ENCODE results near the gene FOLR2.

The FOLR2 gene

DNA sequence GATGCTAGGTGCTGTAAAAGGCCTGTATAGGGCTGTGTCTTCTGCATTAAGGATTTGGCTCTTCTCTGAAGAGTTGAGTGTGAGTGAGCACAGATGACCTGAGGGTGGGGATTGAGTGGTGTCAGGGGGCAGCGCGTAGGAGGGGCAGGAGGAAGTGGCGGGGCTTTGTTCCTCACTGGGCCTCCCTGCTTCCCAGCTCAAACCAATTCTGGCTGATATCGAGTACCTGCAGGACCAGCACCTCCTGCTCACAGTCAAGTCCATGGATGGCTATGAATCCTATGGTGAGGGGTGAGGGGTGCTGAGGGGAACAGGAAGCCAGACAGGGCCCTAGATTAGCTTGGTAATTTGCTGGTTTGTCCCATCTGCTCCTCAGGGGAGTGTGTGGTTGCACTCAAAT lies 18.3 kb downstream of the FOLR2 start:
- Histone ChIP-seq H3K9ac (ENCODE audit: low read length) (no peak overlapping the region), H3K4me2 (ENCODE audit: low read length) (no peak overlapping the region), H3K79me2 (ENCODE audit: low read length) (no peaks in the 10 kb centered on the region), H3K36me3 (replicated peaks; ENCODE audit: low read depth, low read length) (peaks cover 79% of the 10 kb centered on the region), H3K27me3 (ENCODE audit: low read depth, low read length) (no peaks in the 10 kb centered on the region), H3K4me1 (ENCODE audit: low read length) (no peaks in the 10 kb centered on the region), H2AFZ (ENCODE audit: low read depth, low read length) (no peak overlapping the region), H4K20me1 (ENCODE audit: insufficient read depth, low read length) (peaks cover 27% of the 10 kb centered on the region; the same call in 1 of the 2 replicates), H3K9me3 (ENCODE audit: insufficient read depth, low read length) (no peaks in the 10 kb centered on the region), H3K27ac (ENCODE audit: low read length) (no peak overlapping the region), H3K4me3 (ENCODE audit: low read length) (no peak overlapping the region)
- TF ChIP-seq, protein P1, sequence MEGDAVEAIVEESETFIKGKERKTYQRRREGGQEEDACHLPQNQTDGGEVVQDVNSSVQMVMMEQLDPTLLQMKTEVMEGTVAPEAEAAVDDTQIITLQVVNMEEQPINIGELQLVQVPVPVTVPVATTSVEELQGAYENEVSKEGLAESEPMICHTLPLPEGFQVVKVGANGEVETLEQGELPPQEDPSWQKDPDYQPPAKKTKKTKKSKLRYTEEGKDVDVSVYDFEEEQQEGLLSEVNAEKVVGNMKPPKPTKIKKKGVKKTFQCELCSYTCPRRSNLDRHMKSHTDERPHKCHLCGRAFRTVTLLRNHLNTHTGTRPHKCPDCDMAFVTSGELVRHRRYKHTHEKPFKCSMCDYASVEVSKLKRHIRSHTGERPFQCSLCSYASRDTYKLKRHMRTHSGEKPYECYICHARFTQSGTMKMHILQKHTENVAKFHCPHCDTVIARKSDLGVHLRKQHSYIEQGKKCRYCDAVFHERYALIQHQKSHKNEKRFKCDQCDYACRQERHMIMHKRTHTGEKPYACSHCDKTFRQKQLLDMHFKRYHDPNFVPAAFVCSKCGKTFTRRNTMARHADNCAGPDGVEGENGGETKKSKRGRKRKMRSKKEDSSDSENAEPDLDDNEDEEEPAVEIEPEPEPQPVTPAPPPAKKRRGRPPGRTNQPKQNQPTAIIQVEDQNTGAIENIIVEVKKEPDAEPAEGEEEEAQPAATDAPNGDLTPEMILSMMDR (IDR thresholded peaks at IDR 0.05; ENCODE audit: low read depth, low read length) = no peak
- TF ChIP-seq EZH2phosphoT487 (IDR thresholded peaks at IDR 0.05; ENCODE audit: low read depth) = no peak

DNA sequence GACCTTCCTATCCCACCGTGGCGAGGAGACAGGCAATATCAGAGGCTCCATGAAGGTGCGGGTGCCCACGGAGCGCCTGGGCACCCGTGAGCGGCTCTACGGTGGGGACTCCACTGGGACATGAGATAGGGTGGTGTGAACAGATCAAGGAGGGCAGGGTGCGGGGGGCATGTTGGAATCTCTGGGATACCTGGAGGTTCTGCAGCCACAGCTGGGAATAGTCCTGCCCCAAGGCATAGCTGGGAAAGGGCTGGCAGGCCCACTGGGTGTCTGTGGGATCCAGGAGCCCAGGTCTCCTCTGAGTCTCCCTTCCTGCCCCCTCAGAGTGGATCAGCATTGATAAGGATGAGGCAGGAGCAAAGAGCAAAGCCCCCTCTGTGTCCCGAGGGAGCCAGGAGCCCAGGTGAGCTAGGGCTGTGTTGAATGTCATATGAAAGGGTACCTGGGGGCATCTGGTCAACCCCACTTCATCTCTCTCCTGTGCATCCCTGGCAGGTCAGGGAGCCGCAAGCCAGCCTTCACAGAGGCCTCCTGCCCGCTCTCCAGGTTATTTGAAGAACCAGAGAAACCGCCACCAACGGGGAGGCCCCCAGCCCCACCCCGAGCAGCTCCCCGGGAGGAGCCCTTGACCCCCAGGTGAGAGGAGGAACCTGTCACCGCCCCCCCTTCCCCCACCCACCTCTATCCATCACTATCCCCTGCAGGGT lies 18.9 kb downstream of the FOLR2 start:
- Histone ChIP-seq H4K20me1 (ENCODE audit: insufficient read depth, low read length) (peaks cover 27% of the 10 kb centered on the region; the same call in 1 of the 2 replicates), H3K27ac (ENCODE audit: low read length) (no peak overlapping the region), H2AFZ (ENCODE audit: low read depth, low read length) (no peak overlapping the region), H3K9ac (ENCODE audit: low read length) (no peak overlapping the region), H3K4me1 (ENCODE audit: low read length) (no peaks in the 10 kb centered on the region), H3K4me2 (ENCODE audit: low read length) (no peak overlapping the region), H3K9me3 (ENCODE audit: insufficient read depth, low read length) (no peaks in the 10 kb centered on the region), H3K36me3 (replicated peaks; ENCODE audit: low read depth, low read length) (peaks cover 73% of the 10 kb centered on the region), H3K79me2 (ENCODE audit: low read length) (no peaks in the 10 kb centered on the region), H3K27me3 (ENCODE audit: low read depth, low read length) (no peaks in the 10 kb centered on the region), H3K4me3 (ENCODE audit: low read length) (no peak overlapping the region)
- no peak for TF ChIP-seq EZH2phosphoT487 (IDR thresholded peaks at IDR 0.05; ENCODE audit: low read depth)
- TF ChIP-seq, protein P1 (IDR thresholded peaks at IDR 0.05; ENCODE audit: low read depth, low read length) = no peak

DNA sequence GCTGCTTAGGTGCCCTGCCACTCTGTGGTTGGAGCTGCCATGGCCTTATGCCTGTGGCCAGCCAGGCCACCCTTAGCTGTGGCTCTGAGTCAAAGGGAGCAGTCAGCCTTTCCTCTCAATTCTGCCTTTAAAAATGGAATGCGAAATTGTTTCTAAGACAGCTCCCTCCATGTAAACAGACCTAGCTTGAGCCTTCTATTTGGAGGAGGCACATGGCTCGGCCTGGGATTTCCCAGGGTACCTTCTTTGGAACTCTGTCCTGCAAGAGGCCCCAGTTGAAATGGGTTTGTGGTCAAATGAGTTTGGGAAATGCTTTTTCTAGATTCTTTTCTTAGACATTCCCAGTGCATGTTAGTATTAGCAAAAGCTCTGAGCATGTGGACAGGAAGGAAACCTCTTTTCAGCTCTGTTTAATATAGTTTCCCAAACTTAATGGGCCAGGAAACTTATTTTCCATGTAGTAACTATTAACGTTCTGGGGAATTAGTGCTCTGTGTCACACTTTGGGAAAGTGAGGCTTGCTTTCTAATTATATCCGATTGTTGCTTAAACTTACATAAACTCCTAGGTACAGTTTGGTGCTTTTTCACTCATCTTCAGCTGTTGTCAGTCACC lies 19.6 kb downstream of the FOLR2 start:
- H3K36me3 ChIP-seq (replicated peaks; ENCODE audit: low read depth, low read length) = peaks cover 67% of the 10 kb centered on the region
- H3K4me1 ChIP-seq (ENCODE audit: low read length) = no peaks in the 10 kb centered on the region
- no peak overlapping the region for H3K4me2 ChIP-seq (ENCODE audit: low read length)
- H3K27me3 ChIP-seq (ENCODE audit: low read depth, low read length) = no peaks in the 10 kb centered on the region
- TF ChIP-seq EZH2phosphoT487 (IDR thresholded peaks at IDR 0.05; ENCODE audit: low read depth) = no peak
- TF ChIP-seq, protein P1 (IDR thresholded peaks at IDR 0.05; ENCODE audit: low read depth, low read length) = no peak
- H4K20me1 ChIP-seq (ENCODE audit: insufficient read depth, low read length) = peaks cover 27% of the 10 kb centered on the region; the same call in 1 of the 2 replicates
- no peak overlapping the region for H2AFZ ChIP-seq (ENCODE audit: low read depth, low read length)
- H3K79me2 ChIP-seq (ENCODE audit: low read length) = no peaks in the 10 kb centered on the region
- no peaks in the 10 kb centered on the region for H3K9me3 ChIP-seq (ENCODE audit: insufficient read depth, low read length)
- no peak overlapping the region for H3K4me3 ChIP-seq (ENCODE audit: low read length)
- no peak overlapping the region for H3K9ac ChIP-seq (ENCODE audit: low read length)
- H3K27ac ChIP-seq (ENCODE audit: low read length) = no peak overlapping the region

DNA sequence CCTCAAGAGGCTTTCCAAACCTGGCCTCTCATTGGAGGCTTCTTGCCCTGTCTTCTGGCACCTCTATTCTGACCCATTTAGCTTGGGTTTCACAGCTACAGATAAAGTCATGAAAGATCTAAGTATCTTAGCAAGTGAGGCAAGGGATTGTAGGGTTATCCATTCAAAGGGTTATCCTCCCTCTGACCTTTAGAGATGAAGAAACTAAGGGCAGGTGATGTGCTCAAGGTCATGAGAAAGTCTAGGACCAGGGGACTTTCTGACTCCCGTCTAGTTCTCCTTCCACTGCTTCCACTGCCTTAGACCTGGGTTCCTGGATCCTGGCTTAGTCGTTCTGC lies 20.1 kb downstream of the FOLR2 start:
- Histone ChIP-seq H2AFZ (ENCODE audit: low read depth, low read length) (no peak overlapping the region), H3K4me3 (ENCODE audit: low read length) (no peak overlapping the region), H3K9ac (ENCODE audit: low read length) (no peak overlapping the region), H3K9me3 (ENCODE audit: insufficient read depth, low read length) (no peaks in the 10 kb centered on the region), H3K4me2 (ENCODE audit: low read length) (no peak overlapping the region), H3K4me1 (ENCODE audit: low read length) (no peaks in the 10 kb centered on the region), H3K27me3 (ENCODE audit: low read depth, low read length) (no peaks in the 10 kb centered on the region), H4K20me1 (ENCODE audit: insufficient read depth, low read length) (peaks cover 27% of the 10 kb centered on the region; the same call in 1 of the 2 replicates), H3K36me3 (replicated peaks; ENCODE audit: low read depth, low read length) (peaks cover 61% of the 10 kb centered on the region), H3K27ac (ENCODE audit: low read length) (no peak overlapping the region), H3K79me2 (ENCODE audit: low read length) (no peaks in the 10 kb centered on the region)
- TF ChIP-seq EZH2phosphoT487 (IDR thresholded peaks at IDR 0.05; ENCODE audit: low read depth) = no peak
- TF ChIP-seq, protein P1 (IDR thresholded peaks at IDR 0.05; ENCODE audit: low read depth, low read length) = no peak
